Lung (tissue), 12 donors: ENCODE results near the gene GNAI2. TPM values are rescaled to one million over a fixed set of nuclear protein-coding genes. Genes with fewer than 3 reads are reported as not detected.

Experiments
- ATAC-seq: fragments of 200-7000 bp; cut with Tn5 transposase; one replicate; pipeline ENCODE4 v1.9.1; 2020; ENCODE audit warnings: moderate number of reproducible peaks; ENCODE audit not compliant: insufficient read depth, low FRiP score
- DNase-seq, 3 donors: peaks; one replicate each; pipeline ENCODE4 v3.0.0-alpha.2; 2013 to 2017
- H3K27ac ChIP-seq, 2 donors: one replicate each; pipeline ENCODE4 v1.5.1; 2013; ENCODE audit warnings: mild to moderate bottlenecking in 2 of 2, moderate library complexity in 2 of 2, control low read depth in 1 of 2, inconsistent platforms in 1 of 2, low read depth in 1 of 2, low read length in 1 of 2
- H3K27me3 ChIP-seq, 3 donors: one replicate each; pipeline ENCODE4 v1.5.1; 2013; ENCODE audit warnings: low read length in 2 of 3; ENCODE audit not compliant: control insufficient read depth in 3 of 3, insufficient read depth in 3 of 3
- H3K36me3 ChIP-seq, 4 donors: one replicate each; pipeline ENCODE4 v1.5.1; 2013; ENCODE audit warnings: low read length in 4 of 4, mild to moderate bottlenecking in 1 of 4, moderate library complexity in 1 of 4; ENCODE audit not compliant: control insufficient read depth in 4 of 4, insufficient read depth in 4 of 4
- H3K4me1 ChIP-seq, 5 donors: one replicate each; pipeline ENCODE4 v1.5.1; 2013; ENCODE audit warnings: low read length in 5 of 5, mild to moderate bottlenecking in 2 of 5, moderate library complexity in 1 of 5; ENCODE audit not compliant: control insufficient read depth in 5 of 5, insufficient read depth in 5 of 5
- H3K4me3 ChIP-seq: one replicate; pipeline ENCODE4 v1.5.1; 2013; ENCODE audit warnings: mild to moderate bottlenecking, control low read depth, moderate library complexity
- H3K9ac ChIP-seq, 2 donors: one replicate each; pipeline ENCODE4 v1.5.1; 2013; ENCODE audit warnings: low read length in 2 of 2, control low read depth in 1 of 2; ENCODE audit not compliant: insufficient read depth in 1 of 2
- H3K9me3 ChIP-seq, 4 donors: one replicate each; pipeline ENCODE4 v1.5.1; 2013; ENCODE audit warnings: low read length in 3 of 4, mild to moderate bottlenecking in 1 of 4, moderate library complexity in 1 of 4; ENCODE audit not compliant: control insufficient read depth in 4 of 4, insufficient read depth in 3 of 4
- WGBS, 2 donors: extraction: QIAGEN DNeasy Blood & Tissue Kit; methylation state at CpG; one replicate each; pipeline ENCODE4 v1.1.7; 2013; 5-methylcytosine and 5-hydroxymethylcytosine counted together
- polyA plus RNA-seq, 2 donors: library from polyadenylated mRNA; stranded (reverse); fragments of 200-250 nt; gene quantifications; one replicate each; pipeline ENCODE4 v1.2.1, GENCODE V29; 2013
- total RNA-seq, 2 donors: library from RNA; depleted of rRNA in 1 of 2; stranded (reverse); fragments of >200 nt in 1 of 2; gene quantifications; one replicate each; pipeline ENCODE4 v1.2.1, GENCODE V29; 2014 to 2021
- TF ChIP-seq, protein P1 (sequence below): IDR thresholded peaks from 2 replicates; pipeline ENCODE4 v1.5.1; 2012; ENCODE audit warnings: mild to moderate bottlenecking; ENCODE audit errors: control extremely low read depth, extremely low read depth
- donor health status: control.
- donor health status: control.
- donor health status: Bipolar disorder and iron deficiency.
- donor health status: healthy.
- donor health status: DM: yes; HTN: yes; CAD: no.

GNAI2 gene
- total and polyA plus RNA-seq, 4 donors, result 217 to 364 (median 278) TPM

GRCh38 chr3:50297384-50297775 lies 61.4 kb downstream of the GNAI2 start:
- TF ChIP-seq, protein P1, sequence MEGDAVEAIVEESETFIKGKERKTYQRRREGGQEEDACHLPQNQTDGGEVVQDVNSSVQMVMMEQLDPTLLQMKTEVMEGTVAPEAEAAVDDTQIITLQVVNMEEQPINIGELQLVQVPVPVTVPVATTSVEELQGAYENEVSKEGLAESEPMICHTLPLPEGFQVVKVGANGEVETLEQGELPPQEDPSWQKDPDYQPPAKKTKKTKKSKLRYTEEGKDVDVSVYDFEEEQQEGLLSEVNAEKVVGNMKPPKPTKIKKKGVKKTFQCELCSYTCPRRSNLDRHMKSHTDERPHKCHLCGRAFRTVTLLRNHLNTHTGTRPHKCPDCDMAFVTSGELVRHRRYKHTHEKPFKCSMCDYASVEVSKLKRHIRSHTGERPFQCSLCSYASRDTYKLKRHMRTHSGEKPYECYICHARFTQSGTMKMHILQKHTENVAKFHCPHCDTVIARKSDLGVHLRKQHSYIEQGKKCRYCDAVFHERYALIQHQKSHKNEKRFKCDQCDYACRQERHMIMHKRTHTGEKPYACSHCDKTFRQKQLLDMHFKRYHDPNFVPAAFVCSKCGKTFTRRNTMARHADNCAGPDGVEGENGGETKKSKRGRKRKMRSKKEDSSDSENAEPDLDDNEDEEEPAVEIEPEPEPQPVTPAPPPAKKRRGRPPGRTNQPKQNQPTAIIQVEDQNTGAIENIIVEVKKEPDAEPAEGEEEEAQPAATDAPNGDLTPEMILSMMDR, result no peak
- H3K9ac ChIP-seq, result no peak overlapping the region
- H3K27me3 ChIP-seq, result no peaks in the 10 kb centered on the region
- peaks cover 0 to 4% (median 0%) of the 10 kb centered on the region in 4 donors for H3K36me3 ChIP-seq
- no peak overlapping the region for H3K4me3 ChIP-seq
- WGBS, 2 donors, result 94 to 98% methylated on average over 2 of the region's 2 CpGs
- no peak for DNase-seq
- H3K9me3 ChIP-seq, result no peaks in the 10 kb centered on the region
- H3K4me1 ChIP-seq, result peaks cover 6 to 32% (median 12%) of the 10 kb centered on the region in 5 donors
- H3K27ac ChIP-seq, result peak overlapping the region in 1 of 2 donors; percentile 12
- no peak for ATAC-seq

DNA sequence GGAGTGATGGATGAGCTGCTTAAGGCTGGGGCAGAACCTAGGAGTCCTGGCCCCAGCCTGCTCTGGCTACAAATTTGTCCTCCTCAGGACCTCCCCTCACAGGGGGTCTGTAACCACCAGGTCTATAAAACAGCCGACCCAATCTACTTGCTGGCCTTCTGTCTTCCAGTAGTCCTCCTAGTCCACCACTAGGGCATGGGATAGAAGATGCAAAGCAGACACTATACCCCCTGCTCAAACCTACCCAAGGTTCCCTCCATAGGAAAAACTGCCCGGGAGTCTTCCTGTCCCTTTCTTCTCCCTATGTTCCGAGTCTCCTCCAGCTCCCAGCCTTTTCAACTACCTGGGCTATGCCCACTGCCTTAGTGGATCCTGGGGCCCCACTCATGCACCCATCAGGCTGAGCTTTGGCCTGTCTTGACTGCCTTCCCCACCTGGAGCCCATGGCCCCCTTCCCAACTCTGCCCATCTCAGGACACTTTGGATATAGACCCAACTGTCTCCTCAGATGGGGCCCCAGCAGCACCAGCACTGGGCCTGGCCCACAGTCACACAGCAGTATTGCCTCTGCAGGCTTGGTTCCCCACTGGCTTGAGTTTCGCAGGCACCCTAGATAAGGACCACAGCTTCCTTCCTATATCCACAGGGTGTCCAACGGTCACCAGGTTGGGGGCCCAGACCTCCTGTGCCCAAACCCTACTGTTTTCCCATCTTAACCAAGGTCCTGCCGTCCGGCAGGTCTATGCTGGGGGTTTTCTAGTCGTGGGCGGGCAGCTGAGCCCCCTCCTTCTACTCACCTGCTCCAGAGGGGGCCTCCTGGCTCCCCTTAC lies 62.1 kb downstream of the GNAI2 start:
- Histone ChIP-seq H3K36me3 (peaks cover 0 to 4% (median 0%) of the 10 kb centered on the region in 4 donors), H3K9me3 (no peaks in the 10 kb centered on the region), H3K27me3 (no peaks in the 10 kb centered on the region), H3K4me1 (peaks cover 9 to 27% (median 13%) of the 10 kb centered on the region in 5 donors), H3K4me3 (no peak overlapping the region), H3K27ac (peak overlapping the region; percentile 81 to 86), H3K9ac (peak overlapping the region in 1 of 2 donors; percentile 84)
- ATAC-seq, result no peak
- no peak for DNase-seq
- 24 to 40% methylated on average over 9 of the region's 9 CpGs for WGBS, 2 donors
- TF ChIP-seq, protein P1, result no peak

DNA sequence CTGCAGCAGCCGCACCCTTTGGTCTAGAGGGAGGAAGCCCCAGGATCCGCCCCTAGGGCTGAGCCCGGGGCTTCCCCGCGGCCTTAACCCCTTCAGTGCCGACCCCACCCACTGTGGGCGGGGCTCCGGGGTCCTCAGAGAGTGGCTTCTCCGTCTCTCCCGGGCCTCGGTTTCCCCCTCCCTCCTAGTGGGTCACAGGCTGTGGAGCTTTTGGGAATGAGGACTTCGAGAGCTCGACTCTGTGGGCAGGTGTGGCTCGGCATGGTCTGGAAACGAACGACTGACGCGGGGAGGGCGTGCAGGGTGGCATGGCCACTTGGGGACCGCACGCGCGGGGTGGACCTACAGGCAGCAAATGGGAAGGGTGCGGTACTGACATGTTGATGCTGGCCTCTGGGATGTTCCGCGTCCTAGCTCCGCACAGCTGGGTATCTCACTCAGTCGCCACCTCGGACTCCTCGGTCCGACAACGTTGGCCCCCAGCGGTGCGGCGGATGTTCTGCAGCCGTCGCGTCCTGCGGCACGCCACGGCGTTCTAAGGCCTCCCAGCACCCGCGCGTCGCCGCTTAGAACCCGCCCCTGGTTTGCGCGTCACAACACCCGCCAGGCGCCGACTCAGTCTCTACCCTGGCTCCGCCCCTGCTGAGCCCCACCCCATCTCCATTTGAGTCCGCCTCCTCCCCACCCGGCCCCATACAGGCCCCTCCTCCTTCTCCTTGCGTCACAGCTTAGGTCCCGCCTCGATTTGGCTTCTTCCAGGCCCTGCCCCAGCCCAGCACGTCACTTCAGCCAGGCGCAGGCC lies 63.0 kb downstream of the GNAI2 start, which contains the start of the genes HYAL3 and NAA80:
Gene HYAL3 (minus strand): TSS at position 570 of the 802 bp plus-strand sequence. CDS start 3,803 bp downstream, outside the sequence.
Gene NAA80 (minus strand): TSS at position 570 of the 802 bp plus-strand sequence. CDS start 1,942 bp downstream, outside the sequence.
- peaks cover 10 to 31% (median 17%) of the 10 kb centered on the region in 5 donors for H3K4me1 ChIP-seq
- ATAC-seq, result peak; percentile 91

More for the DNA sequence above, 63.0 kb downstream of the GNAI2 start, which contains the start of the genes HYAL3 and NAA80:
- H3K4me3 ChIP-seq, result peak within 1 kb of the TSS; percentile 45
- peaks cover 0 to 4% (median 0%) of the 10 kb centered on the region in 4 donors for H3K36me3 ChIP-seq
- no peaks in the 10 kb centered on the region for H3K27me3 ChIP-seq
- H3K27ac ChIP-seq, result peak within 1 kb of the TSS; percentile 86 to 95
- WGBS, 2 donors, result 0 to 1% methylated on average over 61 of the region's 61 CpGs
- H3K9ac ChIP-seq, result peak within 1 kb of the TSS; percentile 51 to 85
- peak; percentile 100 for DNase-seq
- no peaks in the 10 kb centered on the region for H3K9me3 ChIP-seq
- TF ChIP-seq, protein P1, result peak; percentile 1
